Tibial artery (tissue), 4 donors: ENCODE measurements around the gene LARGE1.

Experiments used
- DNase-seq, 2 donors: peaks; one replicate each; pipeline ENCODE4 v3.0.0-alpha.2; 2019
- H3K27ac ChIP-seq, 2 donors: fragments of 200-600 bp; sonication (generic) in 1 of 2; 1 replicate in 1 of 2; 2 replicates in 1 of 2; pipeline ENCODE4 v1.5.1; 2018 to 2019; ENCODE audit warnings: mild to moderate bottlenecking in 1 of 2
- H3K27me3 ChIP-seq, 2 donors: fragments of 200-600 bp; sonication (generic) in 1 of 2; one replicate each; pipeline versions ENCODE4 v1.5.1 to v1.6.0; 2016 to 2019
- H3K36me3 ChIP-seq, 3 donors: fragments of 200-600 bp; sonication (generic) in 2 of 3; one replicate each; pipeline ENCODE4 v1.5.1; 2016 to 2019; ENCODE audit warnings: mild to moderate bottlenecking in 2 of 3
- H3K4me1 ChIP-seq, 4 donors: fragments of 200-600 bp; sonication (generic) in 2 of 4; 1 replicate in 3 of 4; 2 replicates in 1 of 4; pipeline ENCODE4 v1.5.1; 2016 to 2019
- H3K4me3 ChIP-seq, 2 donors: fragments of 200-600 bp; sonication (generic) in 1 of 2; 1 replicate in 1 of 2; 2 replicates in 1 of 2; pipeline ENCODE4 v1.5.1; 2018 to 2019; ENCODE audit warnings: mild to moderate bottlenecking in 2 of 2
- H3K9me3 ChIP-seq, 3 donors: fragments of 200-600 bp; sonication (generic) in 1 of 3; one replicate each; pipeline ENCODE4 v1.5.1; 2016 to 2019
- intact Hi-C: fragments of 100-400 bp; cut with DNase I; formaldehyde crosslinking; loops from one replicate; pipeline ENCODE4 v1.15.0; 2023; ENCODE audit warnings: low total_unique reads
- TF ChIP-seq, protein P1 (sequence below), 2 experiments: fragments of 200-600 bp in 1 of 2; fragments of 450-650 bp in 1 of 2; IDR thresholded peaks; one replicate each; pipeline ENCODE4 v1.5.1; 2017 to 2019; ENCODE audit warnings: antibody characterized with exemption in 2 of 2, mild to moderate bottlenecking in 1 of 2, moderate library complexity in 1 of 2

The LARGE1 gene

DNA sequence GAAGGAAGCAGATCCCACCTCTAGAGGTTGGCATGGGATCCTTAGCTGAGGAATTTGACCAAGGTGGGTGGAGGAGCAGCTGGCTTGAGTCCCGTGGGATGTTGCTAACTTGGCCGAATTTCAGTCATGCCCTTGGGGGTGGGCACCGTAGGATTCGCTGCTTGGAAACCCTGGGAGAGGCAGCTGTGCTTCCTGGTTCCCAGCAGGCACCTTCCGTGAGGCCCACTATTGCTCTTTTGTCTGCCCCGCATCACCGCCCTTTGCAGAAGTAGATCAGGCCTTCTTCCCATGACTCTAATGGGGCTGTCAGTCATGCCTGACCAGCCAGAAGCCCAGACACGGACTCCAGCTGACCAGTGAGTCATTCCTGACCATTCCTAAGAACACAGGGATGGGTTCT is 569.8 kb downstream of the LARGE1 start:
- TF ChIP-seq, protein P1, sequence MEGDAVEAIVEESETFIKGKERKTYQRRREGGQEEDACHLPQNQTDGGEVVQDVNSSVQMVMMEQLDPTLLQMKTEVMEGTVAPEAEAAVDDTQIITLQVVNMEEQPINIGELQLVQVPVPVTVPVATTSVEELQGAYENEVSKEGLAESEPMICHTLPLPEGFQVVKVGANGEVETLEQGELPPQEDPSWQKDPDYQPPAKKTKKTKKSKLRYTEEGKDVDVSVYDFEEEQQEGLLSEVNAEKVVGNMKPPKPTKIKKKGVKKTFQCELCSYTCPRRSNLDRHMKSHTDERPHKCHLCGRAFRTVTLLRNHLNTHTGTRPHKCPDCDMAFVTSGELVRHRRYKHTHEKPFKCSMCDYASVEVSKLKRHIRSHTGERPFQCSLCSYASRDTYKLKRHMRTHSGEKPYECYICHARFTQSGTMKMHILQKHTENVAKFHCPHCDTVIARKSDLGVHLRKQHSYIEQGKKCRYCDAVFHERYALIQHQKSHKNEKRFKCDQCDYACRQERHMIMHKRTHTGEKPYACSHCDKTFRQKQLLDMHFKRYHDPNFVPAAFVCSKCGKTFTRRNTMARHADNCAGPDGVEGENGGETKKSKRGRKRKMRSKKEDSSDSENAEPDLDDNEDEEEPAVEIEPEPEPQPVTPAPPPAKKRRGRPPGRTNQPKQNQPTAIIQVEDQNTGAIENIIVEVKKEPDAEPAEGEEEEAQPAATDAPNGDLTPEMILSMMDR (IDR thresholded peaks at IDR 0.05): no peak
- Histone ChIP-seq H3K27me3 (no peaks in the 10 kb centered on the region), H3K27ac (no peak overlapping the region), H3K4me1 (peaks cover 0 to 24% (median 3%) of the 10 kb centered on the region in 4 donors), H3K36me3 (peaks cover 0 to 4% (median 0%) of the 10 kb centered on the region in 3 donors), H3K4me3 (no peak overlapping the region), H3K9me3 (no peaks in the 10 kb centered on the region)
- intact Hi-C loops: no loop called here
- no peak for DNase-seq

- Histone ChIP-seq H3K9me3 (no peaks in the 10 kb centered on the region), H3K36me3 (peaks cover 0 to 4% (median 0%) of the 10 kb centered on the region in 3 donors), H3K27me3 (no peaks in the 10 kb centered on the region), H3K27ac (no peak overlapping the region), H3K4me1 (no peaks in the 10 kb centered on the region), H3K4me3 (no peak overlapping the region)
- intact Hi-C loops: no loop called here
- TF ChIP-seq, protein P1 (IDR thresholded peaks at IDR 0.05): no peak
- no peak for DNase-seq
Observed at GRCh38 chr22:33347002-33347401, 573.3 kb downstream of the LARGE1 start.

DNA sequence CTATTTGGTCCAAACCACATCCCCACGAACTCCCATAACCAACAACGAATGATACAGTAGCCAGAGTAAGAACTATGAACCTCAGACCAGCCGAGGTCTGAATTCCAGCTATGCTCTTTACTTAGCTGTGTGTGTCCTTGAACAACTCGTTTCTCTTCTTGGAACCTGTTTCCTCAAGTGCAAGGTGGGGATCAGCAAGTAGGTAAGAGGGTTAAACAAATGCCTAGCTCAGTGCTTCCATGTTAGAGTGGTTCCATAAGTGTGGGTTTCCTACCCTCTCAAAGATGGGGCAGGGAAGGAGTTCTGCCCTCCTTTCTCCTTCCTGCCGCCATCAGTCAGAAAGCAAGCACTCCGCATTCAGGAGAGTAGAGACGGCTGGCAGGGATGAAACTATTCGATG is 578.7 kb downstream of the LARGE1 start:
- no peaks in the 10 kb centered on the region for H3K4me1 ChIP-seq
- DNase-seq: no peak
- H3K9me3 ChIP-seq: no peaks in the 10 kb centered on the region
- H3K27me3 ChIP-seq: no peaks in the 10 kb centered on the region
- intact Hi-C loops: no loop called here
- H3K4me3 ChIP-seq: no peak overlapping the region
- TF ChIP-seq, protein P1 (IDR thresholded peaks at IDR 0.05): no peak
- peaks cover 2 to 18% (median 15%) of the 10 kb centered on the region in 3 donors for H3K36me3 ChIP-seq
- H3K27ac ChIP-seq: no peak overlapping the region

DNA sequence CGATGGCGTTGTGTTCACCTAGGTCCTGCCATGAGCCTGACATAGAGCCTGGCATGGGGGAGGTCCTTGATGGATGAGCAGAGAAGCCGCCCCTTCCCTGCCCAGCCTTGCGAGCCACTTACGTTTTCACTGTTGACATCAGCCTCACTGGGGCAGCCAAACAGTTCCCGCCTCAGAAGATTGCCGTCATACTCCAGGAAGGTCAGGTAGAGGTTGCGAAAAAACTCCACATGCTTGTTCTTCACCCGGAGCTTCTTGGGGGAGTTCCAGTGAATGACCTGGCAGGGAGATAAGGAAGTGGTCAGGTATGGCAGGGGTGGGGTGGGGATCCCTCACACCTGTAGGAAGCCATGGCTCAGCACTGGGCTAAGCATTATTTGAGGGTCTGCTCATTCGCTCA is 582.8 kb downstream of the LARGE1 start:
- no peaks in the 10 kb centered on the region for H3K4me1 ChIP-seq
- no peak overlapping the region for H3K27ac ChIP-seq
- no peak for DNase-seq
- peaks cover 11 to 38% (median 21%) of the 10 kb centered on the region in 3 donors for H3K36me3 ChIP-seq
- intact Hi-C loops: no loop called here
- H3K9me3 ChIP-seq: no peaks in the 10 kb centered on the region
- no peaks in the 10 kb centered on the region for H3K27me3 ChIP-seq
- TF ChIP-seq, protein P1 (IDR thresholded peaks at IDR 0.05): no peak
- no peak overlapping the region for H3K4me3 ChIP-seq

DNA sequence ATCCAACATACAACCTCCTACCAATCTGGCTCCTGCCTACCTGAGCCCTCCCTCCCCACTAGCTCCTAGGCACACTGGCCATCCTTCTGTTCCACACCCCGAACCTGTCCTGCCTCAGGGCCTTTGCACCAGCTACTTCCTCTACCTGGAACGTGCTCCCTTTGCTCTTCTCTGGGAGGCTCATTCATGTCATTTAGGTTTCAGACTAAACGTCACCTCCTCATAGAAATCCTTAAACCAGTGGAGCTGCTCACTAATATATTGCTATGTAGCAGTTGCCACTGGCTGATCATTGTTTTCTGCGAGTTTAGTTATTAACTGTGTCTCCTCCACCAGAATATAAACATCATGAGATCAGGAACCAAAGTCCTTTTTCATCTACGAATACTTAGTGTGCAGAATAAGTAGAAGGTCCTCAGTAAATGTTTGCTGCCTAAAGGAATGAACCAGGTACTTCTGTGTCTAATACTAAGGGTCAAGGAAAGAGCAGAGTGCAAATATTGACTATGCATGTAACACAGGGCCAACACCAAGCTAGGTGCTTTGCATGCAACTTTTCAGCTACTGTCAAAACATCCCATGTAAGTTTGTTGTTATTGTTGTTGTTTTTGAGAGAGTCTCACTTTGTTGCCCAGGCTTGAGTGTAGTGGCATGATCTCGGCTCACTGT is 584.5 kb downstream of the LARGE1 start:
- no peak for DNase-seq

More for the DNA sequence above, 584.5 kb downstream of the LARGE1 start:
- H3K27ac ChIP-seq: no peak overlapping the region
- intact Hi-C loops: no loop called here
- H3K4me3 ChIP-seq: no peak overlapping the region
- H3K27me3 ChIP-seq: no peaks in the 10 kb centered on the region
- H3K4me1 ChIP-seq: no peaks in the 10 kb centered on the region
- TF ChIP-seq, protein P1 (IDR thresholded peaks at IDR 0.05): no peak
- no peaks in the 10 kb centered on the region for H3K9me3 ChIP-seq
- H3K36me3 ChIP-seq: peaks cover 11 to 41% (median 21%) of the 10 kb centered on the region in 3 donors
